ENCODE results near the gene CHAT.
"Not testable (repeated sequence)": the region's sequence is repeated elsewhere in the genome, so short reads cannot be mapped to it uniquely, and the experiment has no call there.

Gene CHAT

DNA sequence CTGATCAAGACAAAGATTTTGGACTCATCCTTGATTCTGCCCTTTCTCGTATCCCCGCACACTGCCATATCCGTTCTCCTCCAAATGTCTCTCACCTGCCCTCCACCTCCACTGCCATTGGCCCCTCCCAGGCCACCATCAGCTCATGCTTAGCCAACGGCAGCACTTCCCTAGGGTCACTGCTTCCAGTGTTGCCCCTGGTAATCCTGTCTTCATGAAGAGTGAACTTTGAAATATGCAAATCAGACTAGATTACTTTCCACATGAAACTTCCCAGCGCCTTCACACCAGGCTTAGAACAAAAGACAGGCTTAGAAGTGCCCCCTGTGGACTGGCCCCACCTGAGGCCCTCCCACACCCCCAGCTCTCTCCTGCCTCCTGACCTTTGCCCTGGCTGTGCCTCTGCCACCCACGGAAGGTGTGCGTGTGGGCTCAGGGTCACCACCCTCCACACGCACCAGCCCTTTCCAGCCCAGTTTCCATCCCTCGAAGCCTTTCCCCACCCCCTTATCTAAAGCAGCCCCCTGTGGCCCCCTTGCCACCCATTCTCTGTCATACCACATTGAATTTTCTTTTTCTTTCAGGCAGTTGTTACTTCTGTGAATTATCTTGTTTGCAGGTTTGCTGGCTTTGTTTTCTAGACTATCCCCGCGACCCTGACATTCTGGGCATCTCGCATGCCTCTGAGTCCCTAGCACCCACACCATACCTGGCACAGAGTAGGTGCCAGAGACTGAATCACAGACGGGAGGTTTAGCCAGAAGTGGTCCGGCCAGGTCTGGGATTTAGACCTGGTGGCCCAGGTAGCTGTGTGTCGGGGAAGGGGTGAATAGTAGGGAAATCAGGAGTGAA, 38.8 kb downstream of the CHAT start:
- no peak for DNase-seq (ENCODE audit: low read depth in 2 of 2)

DNA sequence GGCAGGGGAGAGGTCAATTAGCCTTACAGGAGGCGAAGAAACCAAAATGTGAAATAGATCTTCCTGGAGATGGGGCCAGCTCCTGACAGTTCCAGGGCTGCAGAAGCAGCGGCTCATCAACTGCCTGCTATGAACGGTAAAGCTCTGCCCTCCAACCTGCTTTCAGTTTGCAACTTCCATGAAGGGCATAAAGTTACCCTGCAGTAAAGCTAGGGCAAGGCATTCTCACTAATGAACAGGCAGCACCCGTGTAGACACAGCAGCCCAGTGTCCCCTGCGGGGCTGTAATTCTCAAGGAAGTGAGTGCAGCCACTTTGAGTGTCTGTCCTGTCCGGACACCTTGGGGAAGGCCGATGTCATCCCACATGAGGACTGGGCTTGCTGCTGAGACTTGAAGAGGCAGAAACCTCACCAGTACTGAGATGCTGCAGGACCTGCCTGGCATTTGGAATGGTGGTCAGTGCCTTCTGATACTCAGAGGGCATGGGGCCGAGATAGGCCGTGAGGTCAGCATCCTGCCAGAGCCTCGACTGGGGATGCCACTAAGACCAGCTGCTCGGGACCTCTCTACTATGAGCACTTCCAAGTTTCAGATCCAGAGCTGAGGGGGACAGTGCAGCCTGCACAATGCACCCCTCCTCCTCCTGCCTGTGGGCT, 39.6 kb downstream of the CHAT start:
- DNase-seq (ENCODE audit: low read depth in 2 of 2), result no peak

DNA sequence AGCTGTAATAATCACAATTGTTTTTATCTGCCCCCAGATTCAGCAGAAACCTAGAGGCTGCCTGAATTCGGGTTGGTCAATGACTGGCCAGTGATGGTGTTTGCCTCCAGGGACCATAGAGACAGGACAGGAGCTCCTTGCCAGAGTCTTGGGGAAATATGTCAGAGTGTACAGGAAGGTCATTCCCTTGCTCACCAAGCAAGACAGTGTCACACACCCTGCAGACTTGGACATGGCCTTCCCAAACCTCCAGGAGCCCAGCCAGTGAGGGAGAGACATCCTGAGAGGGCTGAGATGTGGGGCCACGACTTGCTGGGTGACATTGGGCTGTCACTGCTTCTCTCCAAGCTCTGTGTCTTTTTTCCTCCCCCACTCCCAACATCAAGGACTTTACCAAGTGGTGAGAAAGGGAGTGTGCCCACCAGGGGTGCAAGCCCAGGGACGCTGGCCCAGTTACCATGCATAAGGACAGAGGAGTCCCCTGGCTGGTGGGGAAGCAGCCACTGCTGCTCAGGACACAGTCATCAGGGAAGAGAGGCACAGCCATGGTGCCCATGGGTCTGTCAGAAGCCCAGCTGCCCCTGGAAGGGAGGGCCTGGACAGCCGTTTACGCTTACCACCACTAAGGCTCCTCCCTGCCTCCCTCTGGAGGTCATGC, 40.3 kb downstream of the CHAT start:
- no peak for DNase-seq (ENCODE audit: low read depth in 2 of 2)

DNA sequence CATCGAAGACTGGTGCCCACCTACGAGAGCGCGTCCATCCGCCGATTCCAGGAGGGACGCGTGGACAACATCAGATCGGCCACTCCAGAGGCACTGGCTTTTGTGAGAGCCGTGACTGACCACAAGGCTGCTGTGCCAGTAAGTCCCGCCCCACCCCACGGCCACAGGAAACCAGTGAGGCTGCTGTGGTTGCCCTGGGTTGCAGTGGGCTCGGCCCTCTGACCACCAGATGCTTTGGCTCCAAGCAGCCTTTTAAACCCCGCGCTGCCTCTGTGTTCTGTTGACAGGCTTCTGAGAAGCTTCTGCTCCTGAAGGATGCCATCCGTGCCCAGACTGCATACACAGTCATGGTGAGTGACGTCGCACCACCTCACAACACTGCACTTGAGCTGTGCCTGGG, 41.3 kb downstream of the CHAT start:
- DNase-seq (ENCODE audit: low read depth in 2 of 2), result no peak

DNA sequence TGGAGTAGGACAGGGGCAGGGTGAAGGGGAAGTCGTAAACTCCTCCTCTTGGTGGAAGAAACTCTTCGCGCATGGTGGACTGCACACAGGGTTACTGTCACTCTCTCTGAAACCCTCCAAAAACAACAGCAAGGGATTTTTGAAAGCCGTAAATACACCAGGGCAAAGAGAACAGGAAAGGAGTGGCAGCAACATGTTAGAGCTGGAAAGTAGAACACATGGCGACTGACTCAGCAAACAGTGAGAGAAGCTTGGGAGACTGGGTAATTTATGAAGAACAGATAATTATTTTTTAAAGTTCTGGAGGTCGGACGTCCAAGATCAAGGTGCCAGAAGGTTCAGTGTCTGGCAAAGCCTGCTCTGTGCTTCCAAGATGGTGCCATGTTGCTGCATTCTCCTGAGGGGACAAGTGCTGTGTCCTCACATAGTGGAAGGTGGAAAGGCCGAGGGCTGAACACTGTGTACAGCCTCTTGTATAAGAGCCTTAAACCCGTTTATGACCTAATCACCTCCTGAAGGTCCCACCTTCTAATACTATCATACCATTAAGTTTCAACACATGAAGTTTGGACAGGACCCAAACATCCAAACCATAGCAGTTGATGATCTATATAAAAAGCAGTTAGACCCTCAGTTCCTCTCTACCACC, 43.1 kb downstream of the CHAT start:
- no peak for DNase-seq (ENCODE audit: low read depth in 2 of 2)

DNA sequence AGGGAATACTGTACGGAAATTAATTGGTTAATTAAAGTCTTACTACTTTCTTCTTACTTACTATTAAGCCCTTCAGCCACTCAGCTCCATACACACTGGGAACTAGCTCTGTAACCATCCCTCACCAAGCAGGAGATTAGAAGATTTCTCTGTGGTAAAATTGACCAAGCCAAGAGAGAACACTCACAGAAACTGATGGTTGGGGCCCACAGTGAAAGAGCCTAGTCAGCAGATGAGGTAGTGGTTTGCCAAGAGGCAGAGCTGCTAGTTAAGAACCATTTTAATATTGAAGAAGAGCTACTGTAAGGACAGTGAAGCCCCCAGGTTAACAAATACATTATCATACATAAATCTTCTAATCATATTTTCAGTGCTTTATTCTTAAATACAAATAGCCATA, 43.8 kb downstream of the CHAT start:
- no peak for DNase-seq (ENCODE audit: low read depth in 2 of 2)

DNA sequence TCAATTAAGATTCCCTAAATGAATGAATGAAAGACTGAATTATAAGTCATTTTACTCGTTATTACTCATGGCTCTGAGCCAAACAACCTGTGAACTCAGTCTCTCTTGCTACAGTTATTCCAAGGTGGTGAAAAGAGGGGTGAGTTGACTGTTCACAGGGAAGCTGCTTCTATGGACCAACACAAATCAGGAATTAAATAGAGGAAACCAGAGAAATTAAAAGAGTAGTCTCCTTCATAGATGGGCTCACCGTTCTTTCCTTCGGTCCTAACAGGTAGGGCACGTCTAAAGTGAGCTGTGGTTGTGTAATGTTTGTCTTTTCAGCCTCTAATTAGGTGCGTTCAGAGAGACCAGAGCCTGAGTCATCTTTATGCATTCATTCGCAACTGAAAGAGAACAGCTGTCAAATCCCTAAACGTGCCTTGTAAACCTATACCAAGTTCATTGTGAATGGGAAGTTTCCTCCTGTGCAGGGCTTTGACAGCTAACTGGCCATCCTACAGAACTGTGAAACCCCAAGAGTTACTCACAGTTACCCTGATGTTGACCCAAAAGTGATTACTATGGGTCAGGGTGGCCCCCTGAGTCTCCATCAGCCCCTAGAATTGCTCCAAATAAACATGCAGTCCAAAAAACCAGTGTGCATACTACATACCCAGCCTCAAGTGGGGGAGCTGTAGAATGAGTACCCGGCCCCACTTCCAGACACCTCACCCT, 47.5 kb downstream of the CHAT start:
- DNase-seq (ENCODE audit: low read depth in 2 of 2), result no peak

DNA sequence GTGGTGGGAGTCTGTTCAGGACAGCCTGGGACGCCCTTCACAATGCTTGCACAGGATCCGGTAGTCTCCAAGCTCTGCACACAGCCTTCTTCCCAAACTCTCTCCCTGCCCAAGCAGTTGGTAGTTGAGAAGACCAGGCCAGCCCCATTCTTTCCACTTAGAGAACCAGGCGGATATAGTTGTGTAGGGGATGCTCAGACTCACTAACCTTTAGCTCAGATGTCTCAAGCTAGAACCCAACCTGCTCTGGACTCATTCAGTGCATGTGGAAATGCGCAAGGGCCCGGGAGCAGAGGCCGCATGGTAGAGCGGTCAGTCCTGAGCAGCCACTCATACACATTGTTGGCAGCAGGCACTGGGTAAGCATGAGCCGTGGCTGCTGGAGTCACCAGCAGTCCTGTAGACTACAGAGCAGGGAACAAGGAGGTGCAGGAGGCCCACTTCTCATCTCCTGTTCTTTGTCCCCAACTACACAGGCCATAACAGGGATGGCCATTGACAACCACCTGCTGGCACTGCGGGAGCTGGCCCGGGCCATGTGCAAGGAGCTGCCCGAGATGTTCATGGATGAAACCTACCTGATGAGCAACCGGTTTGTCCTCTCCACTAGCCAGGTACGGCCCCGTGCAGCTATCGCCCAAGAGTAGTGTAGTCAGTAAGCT, 48.5 kb downstream of the CHAT start:
- no peak for DNase-seq (ENCODE audit: low read depth in 2 of 2)

DNA sequence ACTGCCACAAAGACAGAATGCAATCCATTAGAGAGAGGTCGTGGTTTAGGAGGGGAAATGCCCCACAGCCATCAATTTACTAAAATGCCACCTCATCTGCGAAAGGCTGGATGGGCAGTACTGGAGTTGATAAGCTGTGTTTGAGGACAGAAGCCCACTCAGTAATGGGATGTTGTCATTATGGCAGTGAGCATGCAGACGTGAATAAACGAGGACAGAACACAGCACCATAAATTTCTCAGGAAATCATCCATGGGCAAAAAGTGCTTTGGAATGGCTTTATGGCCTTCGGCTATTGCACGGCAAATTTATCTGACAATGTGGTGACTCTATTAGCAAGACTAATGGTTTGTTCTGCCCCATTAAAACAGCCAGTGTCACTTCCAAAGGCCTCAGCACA, 49.8 kb downstream of the CHAT start:
- DNase-seq (ENCODE audit: low read depth in 2 of 2), result no peak

DNA sequence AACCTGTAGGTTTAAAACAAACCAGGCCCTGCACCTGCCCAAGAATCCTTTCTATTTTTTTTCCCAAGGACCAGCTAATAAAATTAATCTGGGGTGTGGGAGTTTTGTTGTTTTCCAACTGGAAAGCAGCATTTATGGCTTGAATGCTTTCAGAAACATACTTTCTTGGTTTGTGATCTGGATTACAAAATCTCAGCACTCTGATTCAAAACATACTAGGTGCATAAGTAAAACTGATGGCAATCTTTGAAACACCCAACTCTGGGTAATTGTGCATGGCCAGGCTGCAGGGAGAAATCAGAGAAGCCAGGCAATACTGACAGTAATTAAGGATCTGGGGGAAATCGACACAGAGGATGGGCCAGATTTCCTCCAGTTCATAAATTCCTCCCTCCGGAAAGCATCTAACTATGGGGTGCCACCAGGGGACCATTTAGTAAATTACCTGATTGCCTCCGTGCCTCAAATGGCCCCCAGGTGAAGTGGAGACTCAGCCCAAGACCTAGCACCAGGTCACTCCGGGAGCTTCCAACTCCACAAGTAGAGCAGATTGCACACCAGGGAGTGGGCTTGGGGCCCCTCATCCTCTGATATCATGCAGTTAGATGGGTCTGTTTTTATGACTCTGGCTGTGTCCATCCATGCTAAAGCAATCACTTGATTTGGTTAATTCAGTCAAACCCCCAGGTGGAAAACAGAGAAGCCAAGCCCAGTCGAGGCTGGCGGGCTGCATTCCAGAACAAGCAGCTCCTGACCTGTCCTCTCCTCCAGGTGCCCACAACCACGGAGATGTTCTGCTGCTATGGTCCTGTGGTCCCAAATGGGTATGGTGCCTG, 50.4 kb downstream of the CHAT start:
- no peak for DNase-seq (ENCODE audit: low read depth in 2 of 2)

DNA sequence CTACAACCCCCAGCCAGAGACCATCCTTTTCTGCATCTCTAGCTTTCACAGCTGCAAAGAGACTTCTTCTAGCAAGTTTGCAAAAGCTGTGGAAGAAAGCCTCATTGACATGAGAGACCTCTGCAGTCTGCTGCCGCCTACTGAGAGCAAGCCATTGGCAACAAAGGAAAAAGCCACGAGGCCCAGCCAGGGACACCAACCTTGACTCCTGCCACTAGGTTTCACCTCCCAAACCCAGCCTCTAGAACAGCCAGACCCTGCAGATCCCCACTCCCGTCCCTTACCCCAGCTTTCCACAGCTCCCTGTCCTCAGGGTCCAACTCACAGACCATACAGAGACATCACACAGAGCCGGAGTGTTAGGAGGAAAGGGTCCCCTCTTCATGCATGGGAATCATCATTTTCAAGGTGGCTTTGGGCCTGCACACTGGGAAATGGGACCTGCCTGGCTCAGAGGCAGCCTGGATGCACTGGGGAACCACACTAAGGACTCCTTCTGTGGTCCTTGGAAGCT, 51.1 kb downstream of the CHAT start:
- DNase-seq (ENCODE audit: low read depth in 2 of 2), result no peak

DNA sequence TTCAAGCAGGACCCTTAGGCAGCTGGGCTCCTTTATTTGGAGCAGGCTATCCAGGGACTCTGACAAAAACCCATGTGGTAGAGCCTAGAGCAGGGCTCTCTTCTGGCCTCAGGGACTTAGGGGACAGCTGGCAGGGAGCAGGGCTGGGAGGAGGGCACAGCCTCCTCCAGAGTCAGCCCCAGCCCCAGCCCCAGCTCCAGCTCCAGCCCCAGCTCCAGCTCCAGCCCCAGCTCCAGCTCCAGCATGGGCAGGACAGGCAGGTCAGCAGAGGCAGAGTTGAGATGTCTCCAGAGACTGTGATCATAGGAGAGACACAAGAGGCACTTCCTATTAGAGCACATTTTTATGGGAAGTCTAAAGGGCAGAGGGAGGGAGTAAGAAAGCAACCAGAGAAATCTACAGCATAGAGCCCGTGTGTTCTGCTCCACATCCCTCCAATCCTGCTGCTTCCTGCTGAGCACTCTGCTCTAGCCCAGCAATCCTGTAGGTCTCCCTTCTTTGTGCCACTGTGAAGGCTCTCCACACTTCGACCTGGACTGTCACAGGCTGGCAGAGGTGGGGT, 52.3 kb downstream of the CHAT start:
- DNase-seq (ENCODE audit: low read depth in 2 of 2), result no peak

DNA sequence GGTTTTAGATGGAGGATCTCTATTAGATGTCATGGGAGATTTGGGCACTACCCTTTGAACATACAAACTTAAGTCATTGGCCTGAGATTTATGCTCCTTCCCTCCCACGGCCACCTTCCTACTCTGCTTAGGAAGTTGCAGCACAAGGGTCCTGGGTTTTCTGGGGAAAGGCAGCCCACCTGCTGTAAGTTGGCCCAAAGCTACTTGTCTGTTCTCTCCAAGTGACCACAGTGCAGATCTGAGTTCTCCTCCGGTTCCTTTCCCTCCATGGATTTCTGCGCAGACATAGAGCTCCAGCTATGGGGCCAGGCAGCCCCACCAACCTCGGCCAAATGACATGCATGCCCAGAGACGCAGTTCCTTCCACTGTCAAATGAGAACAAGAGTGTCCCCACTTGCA, 52.8 kb downstream of the CHAT start:
- no peak for DNase-seq (ENCODE audit: low read depth in 2 of 2)

DNA sequence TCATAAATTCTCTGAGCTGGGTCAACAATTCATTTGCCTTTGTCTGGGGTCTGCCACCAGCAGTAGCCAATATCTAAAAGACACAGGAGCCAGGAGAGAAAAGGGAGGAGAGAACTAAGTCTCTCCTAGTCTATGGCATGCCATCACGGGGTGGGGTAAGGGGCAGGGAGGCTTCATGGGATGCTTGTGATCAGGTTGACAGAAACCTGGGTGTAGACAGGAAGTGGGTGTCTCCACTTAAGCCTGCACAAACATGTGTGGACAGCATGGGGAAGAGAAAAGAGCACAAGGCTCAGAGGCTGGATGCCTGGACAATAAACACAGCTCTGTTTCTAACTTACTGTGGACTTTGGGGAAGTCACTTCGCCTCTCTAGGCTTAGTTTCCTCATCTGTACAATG, 54.2 kb downstream of the CHAT start:
- no peak for DNase-seq (ENCODE audit: low read depth in 2 of 2)

DNA sequence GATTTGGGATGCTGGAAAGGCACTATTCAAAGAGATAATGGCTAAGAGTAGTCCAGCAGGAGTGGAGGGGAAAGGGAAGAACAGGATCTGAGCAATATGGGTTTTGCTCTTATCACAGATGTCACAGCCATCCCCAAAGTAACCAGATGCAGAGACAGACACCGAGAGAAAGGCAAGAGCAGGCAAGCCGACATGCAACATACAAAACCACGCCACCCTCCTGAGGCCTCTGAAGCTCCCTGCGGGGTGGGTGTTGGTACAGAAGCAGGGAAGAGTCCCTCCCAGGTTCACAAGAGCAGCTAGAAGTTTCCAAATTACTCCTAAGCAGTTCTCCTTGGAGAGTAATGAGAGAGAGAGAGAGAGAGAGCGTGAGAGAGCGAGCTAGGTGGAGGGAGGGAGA, 54.8 kb downstream of the CHAT start:
- DNase-seq (ENCODE audit: low read depth in 2 of 2), result no peak

DNA sequence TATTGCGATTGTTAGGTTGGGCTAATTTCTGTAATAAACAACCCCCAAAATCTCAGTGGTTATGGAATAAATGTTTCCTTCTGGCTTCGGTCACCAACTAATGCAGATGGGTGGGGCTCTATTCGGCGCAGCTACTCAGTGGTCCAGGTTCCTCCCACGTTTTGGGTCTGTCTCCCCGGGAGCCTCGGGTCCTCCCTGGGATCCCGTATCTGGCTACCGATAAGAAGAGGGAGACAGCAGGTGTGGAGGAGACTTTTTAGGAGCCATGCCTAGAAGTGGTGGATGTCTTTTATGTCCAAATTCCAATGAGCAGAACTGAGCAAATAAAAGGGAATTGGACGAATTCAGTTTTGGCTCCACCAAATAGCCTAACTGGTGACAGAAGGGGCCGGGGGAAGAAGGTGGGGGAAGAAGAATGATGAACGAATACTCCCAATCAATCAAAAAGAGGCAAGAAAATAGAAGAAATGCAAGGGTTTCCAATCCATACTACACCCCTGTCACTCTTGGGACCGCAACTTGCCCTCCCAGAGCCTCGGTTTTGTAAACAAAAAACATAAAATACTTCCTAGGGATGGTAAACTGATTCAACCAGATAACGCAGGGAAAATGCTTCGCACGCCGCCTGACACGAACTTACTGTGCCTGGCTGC, 65.1 kb downstream of the CHAT start:
- DNase-seq (ENCODE audit: low read depth in 2 of 2), result no peak

DNA sequence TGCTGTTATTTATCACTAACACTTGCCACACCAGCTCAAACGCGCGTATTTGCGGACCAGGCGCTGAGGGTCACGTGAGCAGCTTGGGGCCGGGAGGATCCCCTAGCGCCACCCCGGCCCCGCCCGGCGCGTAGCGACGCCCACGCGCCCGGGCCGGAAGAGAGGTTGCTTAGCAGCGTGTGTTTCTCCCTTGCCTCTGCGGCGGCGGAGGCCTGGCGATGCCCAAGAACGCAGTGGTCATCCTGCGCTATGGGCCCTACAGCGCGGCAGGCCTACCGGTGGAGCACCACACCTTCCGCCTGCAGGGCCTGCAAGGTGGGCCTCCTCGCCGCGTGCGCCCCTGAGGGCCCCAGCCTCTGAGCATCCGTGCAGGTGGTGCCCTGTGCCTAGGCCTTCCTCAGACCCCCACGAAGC, 65.7 kb downstream of the CHAT start, which contains the start of gene C10orf53:
C10orf53 (plus strand) TSS at position 172 of the 414 bp plus-strand sequence; CDS start at position 219, 47 bp downstream.
- DNase-seq (ENCODE audit: low read depth in 2 of 2), result no peak

DNA sequence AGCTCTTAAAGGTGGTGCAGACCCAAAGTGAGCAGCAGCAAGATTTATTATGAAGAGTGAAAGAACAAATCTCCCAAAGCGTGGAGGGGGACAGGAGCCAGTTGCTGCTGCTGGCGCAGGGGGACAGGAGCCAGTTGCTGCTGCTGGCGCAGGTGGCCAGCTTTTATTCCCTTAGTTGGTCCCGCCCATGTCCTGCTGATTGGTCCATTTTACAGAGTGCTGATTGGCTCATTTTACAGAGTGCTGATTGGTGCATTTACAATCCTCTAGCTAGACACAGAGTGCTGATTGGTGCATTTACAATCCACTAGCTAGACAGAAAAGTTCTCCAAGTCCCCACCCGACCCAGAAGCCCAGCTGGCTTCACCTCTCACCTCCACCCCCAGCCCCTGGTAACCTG, 68.6 kb downstream of the CHAT start:
- DNase-seq (ENCODE audit: low read depth in 2 of 2), result not testable (repeated sequence)

DNA sequence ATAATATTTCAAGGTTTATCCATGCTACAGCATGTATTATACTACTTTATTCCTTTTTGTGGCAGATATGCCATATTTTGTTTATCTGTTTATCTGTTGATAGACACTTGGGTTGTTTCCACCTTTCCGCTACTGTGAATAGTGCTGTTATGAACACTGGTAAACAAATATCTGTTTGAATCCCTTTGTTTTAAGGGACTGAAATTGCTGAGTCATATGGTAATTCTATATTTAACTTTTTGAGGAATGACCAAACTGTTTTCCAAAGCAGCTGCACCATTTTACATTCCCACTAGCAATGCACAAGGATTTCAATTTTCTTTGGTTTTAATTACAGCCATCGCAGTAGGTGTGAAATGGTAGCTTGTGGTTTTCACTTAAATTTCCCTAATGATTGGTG, 69.0 kb downstream of the CHAT start:
- DNase-seq (ENCODE audit: low read depth in 2 of 2), result no peak
